ENCODE data around the gene APBA3.

GRCh38 chr19:3712663-3713611 lies 48.6 kb downstream of the APBA3 start:
- no peak for TF ChIP-seq CTCF (IDR thresholded peaks at IDR 0.05)
- no peak for TF ChIP-seq POLR2A (IDR thresholded peaks at IDR 0.05)

Measured in adrenal gland (tissue), 5 donors.